SK-N-SH (cell line): ENCODE data around the gene RBM20.

Experiments
- ELF1 ChIP-seq: IDR thresholded peaks from 2 replicates; pipeline ENCODE4 v1.4.0; 2012
- EZH2phosphoT487 ChIP-seq: fragments of 200-600 bp; sonication (generic); IDR thresholded peaks from 2 replicates; pipeline ENCODE4 v1.6.1; 2017; ENCODE audit warnings: low read depth, mixed run types, mild to moderate bottlenecking, antibody characterized with exemption, moderate library complexity, borderline replicate concordance
- FOXM1 ChIP-seq: IDR thresholded peaks from 2 replicates; pipeline ENCODE4 v1.4.0; 2012; ENCODE audit warnings: low read depth, mild to moderate bottlenecking
- GATA2 ChIP-seq: sonication (generic); formaldehyde crosslinking; IDR thresholded peaks from 2 replicates; pipeline ENCODE4 v1.5.0; 2020; ENCODE audit warnings: mild to moderate bottlenecking, missing genetic modification reagents
- JUND ChIP-seq: IDR thresholded peaks from 2 replicates; pipeline ENCODE4 v1.4.0; 2012
- MEF2A ChIP-seq: IDR thresholded peaks from 2 replicates; pipeline ENCODE4 v1.4.0; 2012; ENCODE audit warnings: low read depth, borderline replicate concordance
- MXI1 ChIP-seq: IDR thresholded peaks from 2 replicates; pipeline ENCODE4 v1.6.1; 2012; ENCODE audit warnings: mild to moderate bottlenecking, low read depth, low read length, improper control_type of control experiment
- POLR2AphosphoS5 ChIP-seq: IDR thresholded peaks from 2 replicates; pipeline ENCODE4 v1.6.1; 2012; ENCODE audit warnings: low read depth, low read length
- TF ChIP-seq, protein P1 (sequence below): fragments of 200-600 bp; sonication (generic); IDR thresholded peaks from 2 replicates; pipeline ENCODE4 v1.6.1; 2017; ENCODE audit warnings: antibody characterized with exemption, mild to moderate bottlenecking, moderate library complexity

DNA sequence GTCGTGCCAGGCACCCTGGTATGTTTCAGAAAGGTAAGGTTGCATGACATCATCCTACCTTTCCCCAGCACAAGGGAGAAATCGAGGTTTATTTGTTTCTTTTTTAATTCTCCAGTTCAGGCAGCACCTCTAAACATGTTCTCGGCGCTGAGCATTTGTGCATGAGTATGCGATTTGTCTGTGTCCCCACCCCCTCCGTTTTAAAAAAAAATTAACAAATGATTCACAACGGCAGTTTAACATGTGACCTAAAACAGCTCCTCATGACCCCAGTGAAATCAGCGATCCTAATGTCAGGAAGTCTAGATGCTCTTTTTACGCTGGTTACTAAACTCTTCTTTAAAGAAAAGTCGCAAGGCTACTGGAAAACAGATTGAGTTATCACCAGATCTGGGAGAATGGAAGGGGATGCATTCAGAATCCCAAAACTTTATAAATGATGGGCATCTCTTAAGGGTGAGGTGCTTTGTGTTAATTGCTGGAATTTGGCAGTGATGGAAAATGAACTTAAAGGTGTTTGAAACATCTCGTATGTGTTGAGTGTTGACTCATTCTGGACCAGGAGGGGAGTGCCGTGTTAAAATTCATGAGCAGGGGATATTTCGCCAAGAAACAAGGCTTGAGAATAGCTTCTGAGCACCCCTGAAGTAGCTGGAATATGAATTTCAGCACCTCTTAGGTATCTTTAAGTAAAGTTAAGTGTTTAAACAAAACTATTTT is 120.8 kb downstream of the RBM20 start:
- TF ChIP-seq FOXM1 (no peak), EZH2phosphoT487 (no peak), POLR2AphosphoS5 (no peak), MEF2A (no peak), ELF1 (no peak), GATA2 (CRISPR knock-in tag) (no peak), MXI1 (no peak), JUND (no peak)
- TF ChIP-seq, protein P1, sequence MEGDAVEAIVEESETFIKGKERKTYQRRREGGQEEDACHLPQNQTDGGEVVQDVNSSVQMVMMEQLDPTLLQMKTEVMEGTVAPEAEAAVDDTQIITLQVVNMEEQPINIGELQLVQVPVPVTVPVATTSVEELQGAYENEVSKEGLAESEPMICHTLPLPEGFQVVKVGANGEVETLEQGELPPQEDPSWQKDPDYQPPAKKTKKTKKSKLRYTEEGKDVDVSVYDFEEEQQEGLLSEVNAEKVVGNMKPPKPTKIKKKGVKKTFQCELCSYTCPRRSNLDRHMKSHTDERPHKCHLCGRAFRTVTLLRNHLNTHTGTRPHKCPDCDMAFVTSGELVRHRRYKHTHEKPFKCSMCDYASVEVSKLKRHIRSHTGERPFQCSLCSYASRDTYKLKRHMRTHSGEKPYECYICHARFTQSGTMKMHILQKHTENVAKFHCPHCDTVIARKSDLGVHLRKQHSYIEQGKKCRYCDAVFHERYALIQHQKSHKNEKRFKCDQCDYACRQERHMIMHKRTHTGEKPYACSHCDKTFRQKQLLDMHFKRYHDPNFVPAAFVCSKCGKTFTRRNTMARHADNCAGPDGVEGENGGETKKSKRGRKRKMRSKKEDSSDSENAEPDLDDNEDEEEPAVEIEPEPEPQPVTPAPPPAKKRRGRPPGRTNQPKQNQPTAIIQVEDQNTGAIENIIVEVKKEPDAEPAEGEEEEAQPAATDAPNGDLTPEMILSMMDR, result no peak
